HepG2 (cell line): Measurements from ENCODE around the gene NAV2. TPM values are rescaled to one million over a fixed set of nuclear protein-coding genes. Genes with fewer than 3 reads are reported as not detected.

Experiments used
- ATAC-seq: fragments of 200-7000 bp; cut with Tn5 transposase; 3 replicates; pipeline ENCODE4 v1.9.1; 2020; ENCODE audit warnings: mild to moderate bottlenecking, moderate library complexity
- BruUV-seq: library from RNA; stranded (reverse); fragments of 400-500 nt; replicated peaks from 2 replicates; lab custom pipeline; 2021; lab: Mats Ljungman, UMichigan
- CTCF ChIA-PET: fragments of 300-600 bp; formaldehyde crosslinking; extraction: SDS; loops from one replicate; lab custom pipeline; 2021; ENCODE audit warnings: low total read pairs, inconsistent platforms, low intra/inter-chr PET ratio; lab: Yijun Ruan, JAX
- POLR2A ChIA-PET: fragments of 350-600 bp; sonication (Branson Sonifier 250); formaldehyde crosslinking; loops from one replicate; lab custom pipeline; 2020; ENCODE audit warnings: antibody characterized with exemption, inconsistent platforms; lab: Yijun Ruan, JAX
- DNase-seq: peaks from one replicate; pipeline ENCODE4 v3.0.0-alpha.2; 2015; ENCODE audit warnings: low spot score
- FAIRE-seq: peaks from 3 replicates; lab custom pipeline; 2011; peaks lifted over from hg19 to GRCh38; lab: Jason Lieb, UNC
- H2AFZ ChIP-seq: one replicate; pipeline ENCODE4 v1.6.1; 2011; ENCODE audit warnings: low read length, inconsistent platforms
- H3K27ac ChIP-seq: fragments of 300-600 bp; 3 replicates; pipeline ENCODE4 v1.8.0; 2011; ENCODE audit warnings: mixed run types, mild to moderate bottlenecking, mixed read lengths, low read length, inconsistent platforms; ENCODE audit not compliant: insufficient read depth; ENCODE audit errors: extremely low read length
- H3K27me3 ChIP-seq, 2 experiments: fragments of 200-600 bp in 1 of 2; 2 replicates in 1 of 2; 3 replicates in 1 of 2; pipeline versions ENCODE4 v1.6.0 to v1.8.0; 2011; ENCODE audit warnings: low read length in 2 of 2, mild to moderate bottlenecking in 2 of 2, moderate library complexity in 2 of 2, inconsistent platforms in 1 of 2; ENCODE audit not compliant: insufficient read depth in 2 of 2, control insufficient read depth in 1 of 2
- H3K36me3 ChIP-seq, 2 experiments: fragments of 200-600 bp in 1 of 2; replicated peaks in 1 of 2; 2 replicates in 1 of 2; 3 replicates in 1 of 2; pipeline versions ENCODE4 v1.5.1 to v1.8.0; 2011; ENCODE audit warnings: low read length in 2 of 2, inconsistent platforms in 1 of 2; ENCODE audit not compliant: insufficient read depth in 2 of 2, control insufficient read depth in 1 of 2
- H3K4me1 ChIP-seq: 2 replicates; pipeline ENCODE4 v1.5.1; 2012; ENCODE audit warnings: low read length, inconsistent platforms; ENCODE audit not compliant: insufficient read depth
- H3K4me2 ChIP-seq: 2 replicates; pipeline ENCODE4 v1.6.0; 2011; ENCODE audit warnings: low read depth, low read length, inconsistent platforms
- H3K4me3 ChIP-seq, 3 experiments: fragments of 200-600 bp in 1 of 3; sonication (generic), shearing (Covaris generic) in 1 of 3; replicated peaks in 1 of 3; 2 replicates each; pipeline ENCODE4 v1.5.1; 2011 to 2016; ENCODE audit warnings: low read length in 3 of 3, inconsistent platforms in 2 of 3, low read depth in 2 of 3, mild to moderate bottlenecking in 2 of 3, control low read depth in 1 of 3, mixed read lengths in 1 of 3; ENCODE audit not compliant: insufficient read depth in 1 of 3
- H3K79me2 ChIP-seq: one replicate; pipeline ENCODE4 v1.6.1; 2011; ENCODE audit warnings: low read length, inconsistent platforms; ENCODE audit not compliant: insufficient read depth
- H3K9ac ChIP-seq: 2 replicates; pipeline ENCODE4 v1.6.0; 2011; ENCODE audit warnings: mild to moderate bottlenecking, low read depth, low read length, inconsistent platforms; ENCODE audit not compliant: insufficient read depth
- H3K9me3 ChIP-seq: 2 replicates; pipeline ENCODE4 v1.5.1; 2012; ENCODE audit warnings: mild to moderate bottlenecking, low read length
- H4K20me1 ChIP-seq: 2 replicates; pipeline ENCODE4 v1.6.0; 2011; ENCODE audit warnings: inconsistent platforms, mild to moderate bottlenecking, low read length, moderate library complexity; ENCODE audit not compliant: insufficient read depth
- FOXM1 ChIP-seq: sonication (generic); formaldehyde crosslinking; IDR thresholded peaks from 2 replicates; pipeline ENCODE4 v1.5.0; 2020; ENCODE audit warnings: missing genetic modification reagents
- MAFG ChIP-seq: sonication (generic); formaldehyde crosslinking; IDR thresholded peaks from 2 replicates; pipeline ENCODE4 v1.5.1; 2020; ENCODE audit warnings: mild to moderate bottlenecking, missing genetic modification reagents
- MATR3 ChIP-seq: sonication (generic); formaldehyde crosslinking; IDR thresholded peaks from 2 replicates; pipeline ENCODE4 v1.4.0; 2020; ENCODE audit warnings: missing genetic modification reagents
- MYNN ChIP-seq: sonication (generic); formaldehyde crosslinking; IDR thresholded peaks from 2 replicates; pipeline ENCODE4 v1.4.0; 2020; ENCODE audit warnings: mild to moderate bottlenecking, low read depth, missing genetic modification reagents
- NFYC ChIP-seq: IDR thresholded peaks from 2 replicates; pipeline ENCODE4 v1.6.1; 2016; ENCODE audit warnings: missing genetic modification reagents, missing compliant biosample characterization
- PHB2 ChIP-seq: fragments of 450-650 bp; IDR thresholded peaks from 2 replicates; pipeline ENCODE4 v1.6.1; 2018; ENCODE audit not compliant: partially characterized antibody
- STAT5B ChIP-seq: sonication (generic); formaldehyde crosslinking; IDR thresholded peaks from 2 replicates; pipeline ENCODE4 v1.4.0; 2020; ENCODE audit warnings: missing genetic modification reagents
- ZNF121 ChIP-seq: sonication (generic); formaldehyde crosslinking; IDR thresholded peaks from 2 replicates; pipeline ENCODE4 v1.5.0; 2020; ENCODE audit warnings: mild to moderate bottlenecking, missing genetic modification reagents
- ZNF564 ChIP-seq: sonication (generic); formaldehyde crosslinking; IDR thresholded peaks from 2 replicates; pipeline ENCODE4 v1.8.1; 2023; ENCODE audit warnings: mild to moderate bottlenecking, missing genetic modification reagents
- ZNF790 ChIP-seq: sonication (generic); formaldehyde crosslinking; IDR thresholded peaks from 2 replicates; pipeline ENCODE4 v1.8.0; 2022; ENCODE audit warnings: missing genetic modification reagents, mild to moderate bottlenecking, borderline replicate concordance
- WGBS: methylation state at CpG from one replicate; pipeline ENCODE4 v1.1.6; 2017; ENCODE audit warnings: low lambda C conversion rate; 5-methylcytosine and 5-hydroxymethylcytosine counted together
- in situ Hi-C: cut with HindIII; loops from 2 replicates; pipeline ENCODE4 v1.10.0; 2017; ENCODE audit warnings: low pct_unique_long_range_greater_than_20kb; ENCODE audit not compliant: extremely low pct_ligation_motif_present
- intact Hi-C: fragments of 100-400 bp; cut with micrococcal nuclease; formaldehyde crosslinking; loops from one replicate; pipeline ENCODE4 v1.10.0; 2022; ENCODE audit not compliant: unreplicated experiment
- polyA plus RNA-seq, 8 experiments: library from polyadenylated mRNA; depleted of rRNA in 3 of 8; stranded (reverse) in 7 of 8; unstranded in 1 of 8; fragments of >200 nt; fragmentation: Illumina TruSeq in 4 of 8; extraction: Trizol in 4 of 8; gene quantifications; 2 replicates each; pipeline versions ENCODE4 v1.2.1 to v1.2.3, GENCODE V29; 2011 to 2016; ENCODE audit warnings: low read depth in 4 of 8, missing spikeins in 1 of 8, mixed read lengths in 1 of 8; ENCODE audit not compliant: insufficient read depth in 1 of 8
- total RNA-seq, 5 experiments: library from RNA; depleted of rRNA; stranded (reverse); fragments of >200 nt; fragmentation: Illumina TruSeq; extraction: Trizol; gene quantifications; 2 replicates each; pipeline ENCODE4 v1.2.3, GENCODE V29; 2016; ENCODE audit warnings: low read depth in 1 of 5
- TF ChIP-seq, protein P1 (sequence below): sonication (generic); formaldehyde crosslinking; IDR thresholded peaks from 2 replicates; pipeline ENCODE4 v1.4.0; 2020; ENCODE audit warnings: mild to moderate bottlenecking, missing genetic modification reagents
- TF ChIP-seq, protein P2 (sequence below): IDR thresholded peaks from 2 replicates; pipeline ENCODE4 v1.4.0; 2020; ENCODE audit warnings: mild to moderate bottlenecking, missing genetic modification reagents
- TF ChIP-seq, protein P3 (sequence below): IDR thresholded peaks from 2 replicates; pipeline ENCODE4 v1.6.1; 2016; ENCODE audit warnings: missing compliant biosample characterization, missing genetic modification reagents, borderline replicate concordance

NAV2 gene
- total and polyA plus RNA-seq, 2 of the 13 experiments (the other 11 are each of a cell fraction or from before 2014, with no cell fraction given) = 9.3 to 34.6 TPM

DNA sequence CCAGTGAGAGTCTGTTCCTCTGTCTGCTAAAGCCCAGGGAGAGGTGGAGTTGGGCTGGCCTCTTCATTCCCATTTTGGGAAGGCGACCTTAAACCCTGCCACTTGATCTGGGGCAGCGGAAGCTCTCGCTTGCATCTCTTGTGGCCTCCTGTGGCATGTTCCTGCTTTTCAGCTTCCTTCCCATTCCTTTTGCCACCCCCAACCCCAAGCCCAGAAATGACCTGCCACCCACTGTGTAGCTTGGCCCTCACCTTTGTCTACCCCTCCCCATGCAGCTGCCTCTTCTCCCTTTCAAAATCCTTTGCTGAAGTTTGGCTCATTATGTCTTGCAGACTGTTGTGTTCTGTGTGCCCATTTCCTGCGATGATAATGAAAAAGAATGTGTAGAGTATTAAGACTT is 337.4 kb downstream of the NAV2 start:
- 100% methylated on average over 4 of the region's 4 CpGs for WGBS
- intact Hi-C loops (no loop called here), in situ Hi-C loops (no loop called here)
- no TSS peak for BruUV-seq
- ChIA-PET CTCF (no interaction called here), POLR2A (interaction anchor here (1.4 kb wide), 1 partner anchor 70 kb away, joined by 3 read pairs; no protein-coding TSS in a partner anchor)
- Histone ChIP-seq H3K27me3 (no peaks in the 10 kb centered on the region), H3K9ac (no peak overlapping the region), H3K27ac (no peak overlapping the region), H3K79me2 (no peaks in the 10 kb centered on the region), H4K20me1 (no peaks in the 10 kb centered on the region), H3K4me1 (no peaks in the 10 kb centered on the region), H3K9me3 (no peaks in the 10 kb centered on the region), H3K4me2 (no peak overlapping the region), H2AFZ (no peak overlapping the region), H3K36me3 (peaks cover 46 to 96% of the 10 kb centered on the region in 2 experiments), H3K4me3 (no peak overlapping the region)
- ATAC-seq (no peak), DNase-seq (no peak), FAIRE-seq (no peak)
- TF ChIP-seq MAFG (CRISPR knock-in tag) (no peak), STAT5B (CRISPR knock-in tag) (no peak), ZNF564 (no peak), MATR3 (CRISPR knock-in tag) (no peak)

DNA sequence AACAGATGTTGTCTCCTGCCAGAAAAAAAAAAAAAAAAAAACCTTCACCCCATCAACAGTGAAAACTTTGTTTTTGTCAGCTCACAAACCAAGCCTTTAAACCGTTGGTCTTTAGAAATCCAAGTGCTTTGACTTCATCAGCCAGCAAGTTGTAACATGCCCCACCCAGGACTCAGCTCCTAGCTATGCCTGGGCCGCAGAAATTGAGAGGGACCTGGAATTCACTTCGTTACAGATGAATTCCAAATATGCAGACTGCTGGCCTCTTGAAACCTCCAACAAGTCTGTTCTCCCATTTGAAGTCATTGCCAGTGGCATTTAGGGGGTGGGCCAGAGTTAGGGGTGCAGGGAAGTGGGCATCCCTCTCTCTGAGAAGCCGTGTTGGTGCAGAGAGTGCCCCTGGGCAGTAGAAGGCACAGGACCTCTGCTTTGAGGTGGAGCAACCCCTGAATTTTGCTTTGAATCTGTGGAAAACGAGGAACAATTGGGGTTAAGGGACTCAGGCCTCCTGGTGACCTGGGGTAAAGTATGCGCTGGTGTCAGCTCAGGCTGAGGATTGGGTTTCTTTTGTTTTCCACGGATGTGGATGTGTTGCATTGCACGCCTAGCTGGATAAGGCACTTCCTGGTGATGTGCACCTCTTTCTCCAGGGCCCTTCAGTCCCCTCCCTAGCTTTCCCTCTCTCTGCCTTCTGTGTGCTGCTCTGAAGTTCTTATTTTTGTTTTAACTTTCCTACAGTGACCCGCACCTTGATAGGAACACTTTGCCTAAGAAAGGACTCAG is 338.1 kb downstream of the NAV2 start:
- Histone ChIP-seq H4K20me1 (no peaks in the 10 kb centered on the region), H2AFZ (no peak overlapping the region), H3K4me1 (no peaks in the 10 kb centered on the region), H3K4me3 (no peak overlapping the region), H3K79me2 (no peaks in the 10 kb centered on the region), H3K27ac (no peak overlapping the region), H3K36me3 (peaks cover 45 to 96% of the 10 kb centered on the region in 2 experiments), H3K4me2 (no peak overlapping the region), H3K9ac (no peak overlapping the region), H3K27me3 (no peaks in the 10 kb centered on the region), H3K9me3 (no peaks in the 10 kb centered on the region)
- POLR2A ChIA-PET = interaction anchor here (1.4 kb wide), 1 partner anchor 71 kb away, joined by 3 read pairs; no protein-coding TSS in a partner anchor
- DNase-seq (no peak), FAIRE-seq (no peak), ATAC-seq (no peak)
- no TSS peak for BruUV-seq
- CTCF ChIA-PET = no interaction called here
- in situ Hi-C loops (no loop called here), intact Hi-C loops (no loop called here)
- 93% methylated on average over 8 of the region's 9 CpGs for WGBS
- TF ChIP-seq, protein P1, sequence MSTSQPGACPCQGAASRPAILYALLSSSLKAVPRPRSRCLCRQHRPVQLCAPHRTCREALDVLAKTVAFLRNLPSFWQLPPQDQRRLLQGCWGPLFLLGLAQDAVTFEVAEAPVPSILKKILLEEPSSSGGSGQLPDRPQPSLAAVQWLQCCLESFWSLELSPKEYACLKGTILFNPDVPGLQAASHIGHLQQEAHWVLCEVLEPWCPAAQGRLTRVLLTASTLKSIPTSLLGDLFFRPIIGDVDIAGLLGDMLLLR (CRISPR knock-in tag) = no peak
- no peak for TF ChIP-seq ZNF121
- TF ChIP-seq, protein P2, sequence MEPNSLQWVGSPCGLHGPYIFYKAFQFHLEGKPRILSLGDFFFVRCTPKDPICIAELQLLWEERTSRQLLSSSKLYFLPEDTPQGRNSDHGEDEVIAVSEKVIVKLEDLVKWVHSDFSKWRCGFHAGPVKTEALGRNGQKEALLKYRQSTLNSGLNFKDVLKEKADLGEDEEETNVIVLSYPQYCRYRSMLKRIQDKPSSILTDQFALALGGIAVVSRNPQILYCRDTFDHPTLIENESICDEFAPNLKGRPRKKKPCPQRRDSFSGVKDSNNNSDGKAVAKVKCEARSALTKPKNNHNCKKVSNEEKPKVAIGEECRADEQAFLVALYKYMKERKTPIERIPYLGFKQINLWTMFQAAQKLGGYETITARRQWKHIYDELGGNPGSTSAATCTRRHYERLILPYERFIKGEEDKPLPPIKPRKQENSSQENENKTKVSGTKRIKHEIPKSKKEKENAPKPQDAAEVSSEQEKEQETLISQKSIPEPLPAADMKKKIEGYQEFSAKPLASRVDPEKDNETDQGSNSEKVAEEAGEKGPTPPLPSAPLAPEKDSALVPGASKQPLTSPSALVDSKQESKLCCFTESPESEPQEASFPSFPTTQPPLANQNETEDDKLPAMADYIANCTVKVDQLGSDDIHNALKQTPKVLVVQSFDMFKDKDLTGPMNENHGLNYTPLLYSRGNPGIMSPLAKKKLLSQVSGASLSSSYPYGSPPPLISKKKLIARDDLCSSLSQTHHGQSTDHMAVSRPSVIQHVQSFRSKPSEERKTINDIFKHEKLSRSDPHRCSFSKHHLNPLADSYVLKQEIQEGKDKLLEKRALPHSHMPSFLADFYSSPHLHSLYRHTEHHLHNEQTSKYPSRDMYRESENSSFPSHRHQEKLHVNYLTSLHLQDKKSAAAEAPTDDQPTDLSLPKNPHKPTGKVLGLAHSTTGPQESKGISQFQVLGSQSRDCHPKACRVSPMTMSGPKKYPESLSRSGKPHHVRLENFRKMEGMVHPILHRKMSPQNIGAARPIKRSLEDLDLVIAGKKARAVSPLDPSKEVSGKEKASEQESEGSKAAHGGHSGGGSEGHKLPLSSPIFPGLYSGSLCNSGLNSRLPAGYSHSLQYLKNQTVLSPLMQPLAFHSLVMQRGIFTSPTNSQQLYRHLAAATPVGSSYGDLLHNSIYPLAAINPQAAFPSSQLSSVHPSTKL (CRISPR knock-in tag) = no peak
- no peak for TF ChIP-seq MYNN (CRISPR knock-in tag)
- TF ChIP-seq, protein P3, sequence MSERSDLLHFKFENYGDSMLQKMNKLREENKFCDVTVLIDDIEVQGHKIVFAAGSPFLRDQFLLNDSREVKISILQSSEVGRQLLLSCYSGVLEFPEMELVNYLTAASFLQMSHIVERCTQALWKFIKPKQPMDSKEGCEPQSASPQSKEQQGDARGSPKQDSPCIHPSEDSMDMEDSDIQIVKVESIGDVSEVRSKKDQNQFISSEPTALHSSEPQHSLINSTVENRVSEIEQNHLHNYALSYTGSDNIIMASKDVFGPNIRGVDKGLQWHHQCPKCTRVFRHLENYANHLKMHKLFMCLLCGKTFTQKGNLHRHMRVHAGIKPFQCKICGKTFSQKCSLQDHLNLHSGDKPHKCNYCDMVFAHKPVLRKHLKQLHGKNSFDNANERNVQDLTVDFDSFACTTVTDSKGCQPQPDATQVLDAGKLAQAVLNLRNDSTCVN = no peak
- TF ChIP-seq FOXM1 = no peak
- TF ChIP-seq ZNF790 (CRISPR knock-in tag) = no peak
- TF ChIP-seq NFYC = no peak
- no peak for TF ChIP-seq PHB2
